GM19463 (cell line): ENCODE measurements around the gene CETN2.
"Not testable (repeated sequence)": the region's sequence is repeated elsewhere in the genome, so short reads cannot be mapped to it uniquely, and the experiment has no call there.

ENCODE experiments used
- ATAC-seq: cut with Tn5 transposase; IDR thresholded peaks from one replicate; pipeline ENCODE4 v1.9.1; 2021; ENCODE audit warnings: mild to moderate bottlenecking, moderate library complexity; ENCODE audit not compliant: unreplicated experiment

Gene CETN2

DNA sequence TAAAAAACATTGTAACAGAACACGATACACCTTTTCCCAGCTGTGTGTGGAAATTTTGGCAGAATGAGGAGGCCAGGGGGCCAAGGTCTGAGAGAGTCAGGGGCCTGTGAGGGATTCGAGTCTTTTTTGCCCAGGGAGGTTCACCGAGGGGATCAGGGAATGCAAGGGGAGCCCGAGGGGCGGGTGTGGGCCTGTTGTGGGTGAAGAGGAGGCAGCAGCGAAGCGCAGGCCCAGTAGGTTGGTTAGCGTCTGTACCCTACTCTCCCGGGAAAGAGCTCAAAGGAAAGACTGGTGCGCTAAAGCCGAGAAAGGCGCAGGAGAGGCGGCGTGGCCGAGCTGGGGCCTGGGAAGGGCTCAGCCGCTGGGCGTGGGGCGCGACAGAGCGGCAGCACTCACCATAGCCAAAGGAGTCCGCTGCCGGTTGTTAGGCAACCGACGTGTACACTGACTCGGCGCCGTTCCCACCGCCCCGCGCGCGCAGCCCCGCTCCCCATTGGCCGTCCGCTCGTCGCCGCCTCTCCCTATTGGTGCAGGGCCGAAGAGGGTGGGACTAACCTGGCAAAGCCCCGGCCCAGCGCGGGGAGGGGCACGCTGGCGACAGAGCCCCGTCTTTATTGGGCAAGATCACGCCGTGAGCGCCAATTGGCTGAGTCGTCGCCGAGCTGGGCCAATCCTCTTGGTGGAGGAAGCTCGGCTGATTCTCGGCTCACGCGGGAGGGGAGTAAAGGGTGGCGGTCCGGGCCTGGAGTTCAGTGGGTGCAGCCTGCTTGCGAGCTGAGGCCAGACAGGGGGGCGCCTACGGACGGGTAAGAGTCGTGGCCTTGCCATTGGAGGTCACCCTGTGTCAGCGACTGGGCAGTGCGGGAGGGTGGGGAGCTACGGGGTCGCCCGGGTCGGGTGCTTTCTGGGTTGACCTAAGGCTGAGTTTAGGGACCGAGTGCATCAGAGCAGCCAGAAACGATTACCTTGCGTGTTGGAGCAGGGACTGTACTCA lies at the start of gene CETN2, which contains the start of gene NSDHL:
Gene CETN2 (minus strand): TSS at position 446 of the 994 bp plus-strand sequence. CDS start 47 bp downstream, at position 399.
Gene NSDHL (plus strand): TSS at position 752 of the 994 bp plus-strand sequence. CDS start 15,262 bp downstream, outside the sequence.
- ATAC-seq = peak; percentile 98

DNA sequence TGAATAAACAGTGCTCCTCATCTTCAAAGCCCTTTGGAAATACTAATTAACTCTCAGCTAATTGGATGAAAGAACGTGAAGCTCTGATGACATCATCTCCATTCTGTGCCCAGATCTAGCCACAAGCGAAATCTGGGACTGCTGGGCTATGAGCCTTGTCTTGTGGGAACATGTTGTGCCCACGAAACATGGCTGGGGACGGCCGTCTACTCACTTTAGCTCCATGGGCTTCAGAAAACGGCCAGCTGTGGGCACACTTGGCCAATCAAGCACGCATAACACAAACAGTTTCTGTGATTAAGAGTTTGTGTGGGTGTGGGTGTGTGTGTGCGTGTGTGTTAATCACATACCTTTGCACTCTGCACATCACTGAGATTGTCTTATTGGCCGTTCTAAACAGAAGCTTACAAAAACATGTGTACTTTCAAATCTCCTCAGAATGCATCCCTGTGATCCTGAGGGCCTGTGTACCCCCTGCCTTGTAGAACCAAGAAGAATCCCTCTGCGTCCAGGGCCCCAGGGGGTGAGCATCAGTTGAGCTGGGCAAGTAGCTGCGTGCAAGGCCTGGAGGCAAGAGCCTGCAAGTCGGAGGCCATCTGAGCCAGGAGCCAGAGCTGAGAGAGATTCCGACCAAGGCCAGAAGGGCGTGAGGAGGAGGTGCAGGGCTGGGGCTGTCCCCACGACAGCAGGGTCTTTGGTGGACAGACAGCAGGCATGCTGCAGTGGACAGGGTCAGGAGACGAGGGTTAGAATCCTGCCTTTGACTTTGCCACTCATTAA lies 48.6 kb upstream of the CETN2 start:
- no peak for ATAC-seq

DNA sequence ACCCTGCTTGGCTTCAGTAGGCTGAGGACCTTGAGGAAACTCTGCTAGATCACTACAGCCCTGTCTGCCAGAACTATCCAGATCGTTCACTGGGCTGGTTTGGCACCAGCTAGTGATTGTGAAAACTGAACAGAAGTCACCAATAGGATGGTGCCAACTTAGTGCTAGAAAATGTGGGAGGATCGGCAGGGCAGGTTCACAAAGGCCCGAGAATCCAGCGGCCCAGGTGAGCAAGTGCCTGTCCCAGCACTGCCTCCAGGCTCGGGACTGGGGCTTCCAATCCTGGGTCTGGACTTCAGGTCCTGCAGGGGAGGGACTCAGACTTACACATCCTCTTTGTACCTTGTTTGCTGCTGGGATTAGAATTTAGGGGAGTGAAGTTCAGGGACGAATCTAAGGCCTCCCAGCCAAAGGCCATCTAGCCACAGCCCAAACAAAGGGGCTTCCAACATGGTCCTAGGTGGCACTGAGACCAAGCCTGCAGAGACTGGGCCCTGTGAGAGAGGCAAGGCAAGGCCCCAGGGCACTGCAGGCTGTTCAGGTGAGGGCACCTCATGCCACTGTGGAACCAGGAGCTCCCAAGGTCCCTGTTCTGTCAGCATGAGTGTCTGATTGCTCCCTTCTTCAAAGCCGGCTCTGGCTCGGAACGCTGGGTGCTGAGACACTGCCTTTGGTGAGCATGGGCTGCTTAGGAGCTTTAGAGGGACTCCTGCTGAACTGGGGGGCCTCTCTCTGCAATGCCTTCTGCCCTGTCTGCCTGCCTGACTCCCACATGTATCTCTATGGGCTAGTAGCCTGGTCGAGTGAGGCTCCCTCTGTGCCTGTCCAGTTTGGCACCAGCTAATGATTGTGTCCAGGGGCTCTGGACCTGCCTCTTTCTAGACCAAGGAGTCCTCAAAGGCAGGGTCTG lies 46.6 kb upstream of the CETN2 start:
- ATAC-seq = no peak

DNA sequence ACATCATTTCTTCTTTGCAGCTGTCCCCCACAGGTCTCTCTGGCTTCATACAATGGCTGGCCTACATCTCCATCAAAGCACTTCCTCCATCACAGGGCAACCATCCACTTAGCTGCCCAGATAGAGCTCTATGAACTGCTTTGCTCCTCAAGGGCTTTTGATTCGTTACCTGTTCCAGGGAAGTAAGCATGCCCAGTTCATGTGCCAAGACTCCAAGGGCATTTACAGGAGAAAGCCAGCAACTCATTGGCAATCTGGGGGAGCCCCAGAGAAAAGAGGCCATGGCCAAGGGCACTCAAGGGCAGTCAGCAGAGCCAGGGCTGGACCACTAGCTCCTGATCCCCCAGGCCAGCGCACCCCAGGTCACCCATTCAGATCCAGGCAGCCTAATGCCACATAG lies 42.8 kb upstream of the CETN2 start:
- ATAC-seq = no peak

DNA sequence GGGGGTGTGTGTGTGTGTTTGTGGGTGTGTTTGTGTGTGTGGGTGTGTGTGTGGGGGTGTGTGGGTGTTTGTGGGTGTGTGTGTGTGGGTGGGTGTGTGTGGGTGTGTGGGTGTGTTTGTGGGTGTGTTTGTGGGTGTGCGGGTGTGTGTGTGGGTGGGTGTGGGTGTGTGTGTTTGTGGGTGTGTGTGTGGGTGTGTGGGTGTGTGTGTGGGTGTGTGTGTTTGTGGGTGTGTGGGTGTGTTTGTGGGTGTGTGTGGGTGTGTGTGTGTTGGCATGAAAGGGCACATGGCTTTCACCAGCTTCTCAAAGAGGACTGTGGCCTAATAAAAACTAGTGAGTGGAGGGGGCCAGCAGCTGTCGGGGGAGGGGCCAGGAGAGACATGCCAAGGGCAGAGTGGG lies 42.0 kb upstream of the CETN2 start:
- ATAC-seq = no peak

DNA sequence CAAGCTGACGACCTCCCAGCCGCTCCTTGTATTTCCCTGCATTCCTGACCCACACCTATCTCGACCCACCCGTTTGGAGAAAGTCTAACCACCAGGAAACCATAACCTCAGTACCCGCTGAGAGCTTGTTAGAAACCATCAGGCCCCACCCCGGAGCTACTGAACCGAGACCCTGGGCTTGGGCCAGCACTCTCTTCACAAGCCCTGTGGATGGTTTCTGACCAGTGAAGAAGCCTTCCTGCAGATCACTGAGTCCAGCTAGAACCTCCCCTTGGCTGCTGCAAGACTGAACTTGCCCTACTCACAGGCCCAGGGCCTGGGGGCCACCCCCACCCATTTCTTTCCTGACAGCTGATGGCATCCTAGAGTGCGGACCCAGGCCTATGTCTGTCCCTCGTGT lies 40.7 kb upstream of the CETN2 start:
- ATAC-seq = no peak

DNA sequence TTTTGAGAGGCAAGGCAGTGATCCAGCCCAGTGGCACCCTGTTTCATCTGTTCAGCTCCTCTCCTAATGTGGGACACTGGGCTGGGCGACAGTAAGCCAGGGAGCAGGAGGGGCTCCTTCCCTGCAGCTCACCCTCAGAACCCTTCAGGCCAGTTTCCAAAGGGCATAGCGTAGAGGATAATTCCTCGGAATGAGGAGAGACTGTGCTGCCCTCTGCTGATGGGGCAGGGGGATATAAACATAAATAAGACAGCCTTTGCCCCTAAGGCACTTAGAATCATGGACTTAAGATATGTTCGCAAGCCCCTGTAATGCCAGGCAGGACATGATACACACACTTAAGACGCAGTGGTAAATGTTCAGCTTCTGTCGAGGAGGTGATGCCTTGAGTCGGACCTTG lies 39.4 kb upstream of the CETN2 start:
- no peak for ATAC-seq

DNA sequence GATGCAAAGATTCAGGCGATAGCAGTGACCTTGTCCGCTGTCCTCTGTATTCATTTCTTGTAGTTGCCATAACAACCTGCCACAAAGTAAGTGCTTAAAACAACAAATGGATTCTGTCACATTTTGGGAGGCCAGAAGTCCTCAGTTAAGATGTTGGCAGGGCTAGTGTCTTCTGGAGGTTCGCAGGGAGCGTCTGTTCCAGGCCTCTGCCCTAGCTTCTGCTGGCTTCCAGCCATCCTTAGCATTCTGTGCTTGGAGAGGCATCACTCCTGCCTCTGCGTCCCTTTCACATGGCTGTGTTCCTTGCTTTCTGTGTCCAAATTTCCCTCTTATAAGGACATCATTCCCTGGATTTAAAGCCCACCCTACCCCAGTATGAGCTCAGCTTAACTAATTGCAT lies 35.8 kb upstream of the CETN2 start:
- no peak for ATAC-seq

DNA sequence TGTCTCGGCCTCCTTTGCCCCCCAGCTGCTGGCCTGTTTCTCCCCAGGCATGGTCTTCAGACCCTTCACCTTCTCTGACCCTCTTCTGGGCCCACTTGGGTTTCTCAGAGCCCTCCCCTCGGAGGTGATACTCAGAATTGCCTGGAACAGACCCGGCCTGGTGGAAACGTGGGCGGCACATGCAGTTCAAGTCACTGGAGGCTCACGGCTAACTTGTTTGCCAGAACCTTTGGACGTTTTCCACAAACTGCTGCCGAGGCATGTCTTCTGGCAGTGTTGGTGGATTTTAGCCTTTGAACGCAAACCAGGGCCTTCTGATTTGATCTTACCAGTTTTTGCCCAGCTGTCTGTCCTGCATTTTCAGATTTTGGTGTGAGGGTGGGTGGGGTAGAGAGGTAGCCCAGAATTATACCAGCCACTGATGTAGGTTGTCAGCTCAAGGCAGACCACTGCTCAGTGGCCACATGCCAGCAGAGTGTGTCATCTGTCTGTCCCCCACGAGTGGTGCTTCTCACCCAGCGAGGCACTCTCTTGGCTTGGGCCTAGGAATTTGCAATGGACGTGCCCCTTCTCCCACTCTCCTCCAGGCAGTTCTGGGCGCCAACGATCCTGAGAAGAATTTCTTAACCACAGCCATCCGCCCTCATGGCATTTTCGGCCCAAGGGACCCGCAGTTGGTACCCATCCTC lies 34.8 kb upstream of the CETN2 start:
- no peak for ATAC-seq

DNA sequence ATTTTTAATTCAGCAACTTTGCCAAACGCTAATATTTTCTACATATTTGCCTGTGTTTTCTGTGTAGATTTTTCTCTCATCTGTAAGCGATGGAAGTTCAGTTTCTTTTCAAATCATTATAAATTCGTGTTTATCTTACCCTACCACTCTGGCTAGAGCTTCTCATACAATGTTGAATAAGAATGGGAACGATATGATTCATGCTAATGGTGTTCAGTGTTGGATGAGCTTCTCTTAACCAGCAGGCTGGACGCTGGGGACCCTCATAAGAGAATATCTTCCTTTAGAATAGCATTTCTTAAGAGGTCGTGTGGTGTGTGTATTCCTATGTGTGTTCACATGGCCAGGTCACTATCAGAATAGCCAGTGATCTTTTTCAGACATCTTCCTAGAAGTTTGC lies 31.3 kb upstream of the CETN2 start:
- no peak for ATAC-seq

DNA sequence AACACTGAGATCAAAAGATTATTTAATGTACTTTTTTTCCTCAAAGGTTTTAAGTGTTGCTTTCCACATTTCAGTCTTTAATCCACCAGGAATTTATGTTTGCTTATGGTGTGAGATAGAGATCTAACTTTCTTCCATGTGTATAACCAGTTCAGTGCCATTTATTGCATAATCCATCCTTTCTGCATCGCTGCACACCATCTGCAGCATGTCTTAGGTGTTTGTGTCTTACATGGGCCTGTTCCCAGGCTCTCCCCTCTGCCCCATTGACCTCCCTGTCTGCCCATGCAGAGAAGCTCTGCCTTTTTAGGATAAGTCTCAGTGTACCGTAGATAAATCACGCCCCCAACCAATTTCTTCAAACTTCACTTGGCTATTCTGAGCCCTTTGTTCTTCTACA lies 30.6 kb upstream of the CETN2 start:
- no peak for ATAC-seq

DNA sequence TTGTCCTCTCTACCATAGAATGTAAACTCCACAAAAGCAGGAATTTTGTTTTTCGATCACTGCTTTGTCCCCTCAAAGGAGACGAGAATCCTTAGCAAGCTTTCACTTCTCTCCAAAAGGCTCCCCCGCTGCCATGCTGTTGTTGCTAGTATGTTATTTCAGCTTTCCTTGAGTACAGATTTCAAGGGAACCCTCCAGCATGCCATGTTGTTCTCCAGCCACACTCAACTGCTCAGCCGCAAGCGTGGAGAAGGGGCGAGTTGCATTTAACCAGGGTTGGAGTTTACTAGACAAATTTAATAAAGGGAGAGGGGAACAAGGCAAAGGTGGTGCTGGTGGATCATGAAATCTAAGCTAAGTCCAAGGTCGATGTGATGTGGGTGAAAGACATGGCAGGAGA lies 23.4 kb upstream of the CETN2 start:
- ATAC-seq = no peak

DNA sequence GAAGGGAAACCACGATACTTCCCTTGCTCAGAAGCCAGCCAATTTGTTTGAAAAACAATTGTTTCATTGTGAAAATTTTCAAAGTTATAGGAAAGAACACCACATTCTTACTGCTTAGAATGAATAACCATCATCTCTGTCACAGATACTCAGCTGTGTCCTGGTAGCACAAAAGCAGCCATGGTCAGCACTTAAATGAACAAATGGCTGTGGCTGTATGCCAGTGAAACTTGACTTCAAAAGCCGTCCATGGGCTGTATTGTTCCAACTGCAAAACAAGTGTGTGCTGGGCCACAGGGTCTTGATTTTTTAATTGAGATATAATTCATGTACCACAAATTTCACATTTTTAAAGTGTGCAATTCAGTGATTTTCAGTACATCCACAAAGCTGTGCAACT lies 19.9 kb upstream of the CETN2 start:
- no peak for ATAC-seq

DNA sequence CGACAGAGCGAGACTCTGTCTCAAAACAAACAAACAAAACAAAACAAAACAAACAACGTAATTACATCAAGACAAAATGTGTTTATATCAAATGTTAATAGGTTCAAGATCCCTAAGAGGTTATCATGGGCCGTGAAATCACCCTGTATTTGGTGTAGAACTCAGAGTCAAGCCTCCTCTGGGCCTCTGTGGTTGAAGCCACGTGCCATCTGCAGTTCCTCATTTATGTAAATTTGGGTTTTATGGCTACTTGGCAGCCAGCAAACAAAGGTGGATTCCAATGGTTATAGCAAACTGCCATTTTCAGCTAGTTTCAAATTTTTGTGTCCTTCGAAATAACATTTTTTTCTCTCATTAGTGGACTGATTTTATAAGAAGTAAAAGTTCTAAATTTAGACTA lies 16.7 kb upstream of the CETN2 start:
- no peak for ATAC-seq

DNA sequence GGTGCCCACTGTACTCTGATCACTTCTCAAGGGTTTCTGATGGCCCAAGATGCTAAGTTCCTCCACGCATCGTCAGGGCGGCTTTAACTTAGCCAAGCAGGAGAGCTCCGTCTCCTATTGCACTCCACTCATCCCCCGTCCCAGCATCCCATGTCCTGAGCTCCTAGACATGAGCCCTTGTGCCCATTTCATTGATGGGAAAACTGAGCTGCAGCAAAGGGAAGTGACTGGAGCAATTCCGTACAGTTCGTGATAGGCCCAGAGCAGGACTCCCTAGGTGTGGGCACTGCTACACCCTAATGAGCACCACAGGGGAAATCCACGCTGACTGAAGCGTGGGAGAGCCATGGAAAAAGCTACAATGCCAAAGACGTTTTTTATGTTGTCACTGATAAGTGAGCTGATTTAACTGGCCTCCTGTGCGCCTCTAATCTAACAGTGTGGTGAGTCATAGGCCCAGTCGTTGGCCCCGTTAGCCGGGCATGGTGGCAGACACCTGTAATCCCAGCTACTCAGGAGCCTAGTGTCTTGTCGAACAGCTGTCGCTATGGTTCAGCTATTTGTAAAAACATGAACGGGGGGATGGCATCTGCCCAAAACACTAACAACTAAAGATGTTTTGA lies 15.2 kb upstream of the CETN2 start:
- no peak for ATAC-seq

DNA sequence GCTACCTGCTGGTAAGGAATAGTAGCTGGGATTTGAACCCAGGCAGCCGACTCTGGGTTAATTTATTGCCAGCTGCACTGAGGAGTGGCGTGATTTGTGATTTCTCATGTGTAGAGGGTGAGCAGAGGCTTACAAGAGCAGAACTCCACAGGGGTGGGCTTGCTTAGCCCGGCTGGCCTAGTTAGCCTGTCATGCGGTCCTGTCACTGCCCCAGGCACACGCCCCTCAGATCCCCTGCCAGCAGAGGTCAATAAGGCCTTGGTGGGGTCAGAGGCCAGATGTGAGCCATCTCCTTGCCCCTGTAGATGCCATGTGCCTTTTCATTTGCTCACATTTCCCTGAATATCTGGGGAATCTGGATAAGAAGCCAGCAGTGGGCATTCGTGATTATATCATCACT lies 13.7 kb upstream of the CETN2 start:
- no peak for ATAC-seq

DNA sequence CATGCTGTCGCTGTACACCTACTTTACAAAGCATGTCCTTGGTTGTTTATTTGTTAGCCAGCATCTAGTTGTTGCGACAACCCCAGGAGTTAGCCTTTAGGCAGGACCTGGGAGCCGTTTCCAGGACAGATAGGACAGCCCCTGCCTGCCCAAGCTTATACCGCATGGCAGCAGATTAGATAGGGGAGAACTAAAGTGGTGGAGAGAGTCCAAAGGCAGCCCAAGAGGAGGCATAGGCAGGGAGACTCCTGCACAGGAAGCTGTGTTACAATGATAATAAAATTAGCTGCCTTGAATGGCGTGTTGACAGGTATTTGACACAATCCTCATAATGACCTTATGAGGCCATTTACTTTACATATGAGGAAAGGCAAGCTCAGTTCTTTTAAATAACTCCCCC lies 13.3 kb upstream of the CETN2 start:
- no peak for ATAC-seq

DNA sequence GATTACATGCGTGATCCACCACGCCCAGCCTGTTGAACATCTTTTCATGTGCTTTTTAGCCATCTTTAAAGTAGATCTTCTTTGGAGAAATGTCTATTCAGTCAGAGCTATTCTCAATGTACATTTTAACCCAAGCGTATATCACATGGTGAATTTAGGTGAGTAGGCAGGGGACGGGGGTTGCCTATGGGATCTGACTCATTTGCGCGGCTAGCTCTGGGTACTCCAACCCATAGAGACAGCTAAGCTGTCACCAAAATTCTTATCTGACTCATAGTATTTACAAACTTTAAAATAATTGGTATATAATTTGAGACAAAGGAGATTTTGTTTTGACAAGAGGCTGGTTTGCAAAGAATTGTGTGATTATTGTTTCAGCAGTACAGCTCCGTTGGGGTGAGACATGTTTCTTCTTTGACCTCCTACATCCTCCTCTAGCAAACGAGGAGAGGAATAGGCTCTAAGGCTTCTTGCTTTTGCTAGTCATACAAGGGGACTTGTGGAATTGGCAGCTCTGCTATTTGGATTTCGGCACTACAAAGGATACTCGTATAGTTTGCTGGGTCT lies 12.3 kb upstream of the CETN2 start:
- ATAC-seq = no peak

DNA sequence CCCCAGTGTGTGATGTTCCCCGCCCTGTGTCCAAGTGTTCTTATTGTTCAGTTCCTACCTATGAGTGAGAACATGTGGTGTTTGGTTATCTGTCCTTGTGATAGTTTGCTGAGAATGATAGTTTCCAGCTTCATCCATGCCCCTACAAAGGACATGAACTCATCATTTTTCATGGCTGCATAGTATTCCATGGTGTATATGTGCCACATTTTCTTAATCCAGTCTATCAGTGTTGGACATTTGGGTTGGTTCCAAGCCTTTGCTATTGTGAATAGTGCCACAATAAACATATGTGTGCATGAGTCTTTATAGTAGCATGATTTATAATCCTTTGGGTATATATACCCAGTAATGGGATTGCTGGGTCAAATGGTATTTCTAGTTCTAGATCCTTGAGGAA lies 4.9 kb upstream of the CETN2 start:
- ATAC-seq = not testable (repeated sequence)
